Loucy (cell line): ENCODE measurements around the gene PDGFA.

Experiments
- H2AFZ ChIP-seq: fragments of 200-600 bp; sonication (generic); 2 replicates; pipeline ENCODE4 v1.6.0; 2016; ENCODE audit warnings: antibody characterized with exemption, mild to moderate bottlenecking, low read length, moderate library complexity
- H3F3A ChIP-seq: fragments of 200-600 bp; 2 replicates; pipeline ENCODE4 v1.6.0; 2016; ENCODE audit warnings: antibody characterized with exemption, low read depth, mild to moderate bottlenecking
- H3K27me3 ChIP-seq: fragments of 200-600 bp; sonication (generic); 2 replicates; pipeline ENCODE4 v1.6.1; 2014; ENCODE audit warnings: low read length, mild to moderate bottlenecking; ENCODE audit not compliant: insufficient read depth, poor library complexity, severe bottlenecking
- H3K36me3 ChIP-seq: fragments of 200-600 bp; sonication (generic); 2 replicates; pipeline ENCODE4 v1.6.1; 2016; ENCODE audit warnings: low read length; ENCODE audit not compliant: insufficient read depth
- H3K4me1 ChIP-seq: fragments of 200-600 bp; sonication (generic); 2 replicates; pipeline ENCODE4 v1.5.1; 2014; ENCODE audit warnings: low read length, mild to moderate bottlenecking; ENCODE audit not compliant: insufficient read depth, poor library complexity, severe bottlenecking
- H3K4me2 ChIP-seq: fragments of 200-600 bp; sonication (generic); 2 replicates; pipeline ENCODE4 v1.6.0; 2014; ENCODE audit warnings: antibody characterized with exemption, low read length, low read depth, mild to moderate bottlenecking; ENCODE audit not compliant: poor library complexity, severe bottlenecking
- H3K4me3 ChIP-seq: fragments of 200-600 bp; sonication (generic); 2 replicates; pipeline ENCODE4 v1.5.1; 2014; ENCODE audit warnings: low read length, mild to moderate bottlenecking, mixed read lengths; ENCODE audit not compliant: poor library complexity, severe bottlenecking
- H3K79me2 ChIP-seq: fragments of 200-600 bp; sonication (generic); 2 replicates; pipeline ENCODE4 v1.6.1; 2014; ENCODE audit warnings: low read length; ENCODE audit not compliant: insufficient read depth
- H3K9ac ChIP-seq: fragments of 200-600 bp; sonication (generic); 2 replicates; pipeline ENCODE4 v1.6.0; 2014; ENCODE audit warnings: mild to moderate bottlenecking, low read depth, low read length, moderate library complexity; ENCODE audit not compliant: poor library complexity, severe bottlenecking
- H3K9me2 ChIP-seq: fragments of 200-600 bp; sonication (generic); replicated peaks from 2 replicates; pipeline ENCODE4 v1.6.1; 2016; ENCODE audit warnings: low read depth, low read length, mixed read lengths
- H3K9me3 ChIP-seq: fragments of 200-600 bp; sonication (generic); 2 replicates; pipeline ENCODE4 v1.6.1; 2014; ENCODE audit warnings: mild to moderate bottlenecking, antibody characterized with exemption, low read length, low read depth; ENCODE audit not compliant: insufficient read depth
- H4K20me1 ChIP-seq: fragments of 200-600 bp; sonication (generic); 2 replicates; pipeline ENCODE4 v1.6.0; 2014; ENCODE audit warnings: antibody characterized with exemption, low read length, mild to moderate bottlenecking; ENCODE audit not compliant: insufficient read depth, poor library complexity, severe bottlenecking
- EZH2phosphoT487 ChIP-seq: fragments of 200-600 bp; IDR thresholded peaks from 2 replicates; pipeline ENCODE4 v1.6.1; 2018; ENCODE audit warnings: antibody characterized with exemption, mild to moderate bottlenecking, moderate library complexity, borderline replicate concordance
- TF ChIP-seq, protein P1 (sequence below): fragments of 200-600 bp; sonication (generic); conservative IDR thresholded peaks from 2 replicates; pipeline ENCODE4 v1.5.1; 2014; ENCODE audit warnings: mild to moderate bottlenecking, antibody characterized with exemption, low read length

The PDGFA gene

DNA sequence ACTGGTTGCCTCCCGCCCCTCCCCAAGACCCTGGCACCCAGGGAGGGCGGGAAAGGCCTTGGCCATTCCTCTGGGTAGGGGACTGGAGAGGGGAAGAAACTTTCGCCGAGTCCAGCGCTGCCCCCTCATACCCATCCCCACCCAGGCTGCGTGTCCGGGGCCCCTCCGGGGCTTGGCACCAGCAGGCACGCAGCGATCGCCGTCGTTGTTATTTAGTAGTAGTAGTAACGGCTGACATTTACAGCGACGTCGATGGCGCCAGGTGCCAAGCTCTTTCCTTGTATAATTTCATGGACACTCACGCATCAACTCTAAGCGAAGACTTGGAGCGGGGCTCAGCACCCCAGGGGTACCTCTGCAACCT is 3.3 kb upstream of the PDGFA start:
- Histone ChIP-seq H3K36me3 (no peaks in the 10 kb centered on the region), H3K4me2 (no peak overlapping the region), H2AFZ (no peak overlapping the region), H4K20me1 (peaks cover 5% of the 10 kb centered on the region), H3K9ac (no peak overlapping the region), H3K4me1 (peaks cover 10% of the 10 kb centered on the region), H3K4me3 (no peak overlapping the region), H3K79me2 (no peaks in the 10 kb centered on the region), H3K9me2 (no peaks in the 10 kb centered on the region), H3K9me3 (no peaks in the 10 kb centered on the region), H3K27me3 (peaks cover 32% of the 10 kb centered on the region), H3F3A (no peaks in the 10 kb centered on the region)
- TF ChIP-seq, protein P1, sequence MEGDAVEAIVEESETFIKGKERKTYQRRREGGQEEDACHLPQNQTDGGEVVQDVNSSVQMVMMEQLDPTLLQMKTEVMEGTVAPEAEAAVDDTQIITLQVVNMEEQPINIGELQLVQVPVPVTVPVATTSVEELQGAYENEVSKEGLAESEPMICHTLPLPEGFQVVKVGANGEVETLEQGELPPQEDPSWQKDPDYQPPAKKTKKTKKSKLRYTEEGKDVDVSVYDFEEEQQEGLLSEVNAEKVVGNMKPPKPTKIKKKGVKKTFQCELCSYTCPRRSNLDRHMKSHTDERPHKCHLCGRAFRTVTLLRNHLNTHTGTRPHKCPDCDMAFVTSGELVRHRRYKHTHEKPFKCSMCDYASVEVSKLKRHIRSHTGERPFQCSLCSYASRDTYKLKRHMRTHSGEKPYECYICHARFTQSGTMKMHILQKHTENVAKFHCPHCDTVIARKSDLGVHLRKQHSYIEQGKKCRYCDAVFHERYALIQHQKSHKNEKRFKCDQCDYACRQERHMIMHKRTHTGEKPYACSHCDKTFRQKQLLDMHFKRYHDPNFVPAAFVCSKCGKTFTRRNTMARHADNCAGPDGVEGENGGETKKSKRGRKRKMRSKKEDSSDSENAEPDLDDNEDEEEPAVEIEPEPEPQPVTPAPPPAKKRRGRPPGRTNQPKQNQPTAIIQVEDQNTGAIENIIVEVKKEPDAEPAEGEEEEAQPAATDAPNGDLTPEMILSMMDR: no peak
- TF ChIP-seq EZH2phosphoT487: no peak

DNA sequence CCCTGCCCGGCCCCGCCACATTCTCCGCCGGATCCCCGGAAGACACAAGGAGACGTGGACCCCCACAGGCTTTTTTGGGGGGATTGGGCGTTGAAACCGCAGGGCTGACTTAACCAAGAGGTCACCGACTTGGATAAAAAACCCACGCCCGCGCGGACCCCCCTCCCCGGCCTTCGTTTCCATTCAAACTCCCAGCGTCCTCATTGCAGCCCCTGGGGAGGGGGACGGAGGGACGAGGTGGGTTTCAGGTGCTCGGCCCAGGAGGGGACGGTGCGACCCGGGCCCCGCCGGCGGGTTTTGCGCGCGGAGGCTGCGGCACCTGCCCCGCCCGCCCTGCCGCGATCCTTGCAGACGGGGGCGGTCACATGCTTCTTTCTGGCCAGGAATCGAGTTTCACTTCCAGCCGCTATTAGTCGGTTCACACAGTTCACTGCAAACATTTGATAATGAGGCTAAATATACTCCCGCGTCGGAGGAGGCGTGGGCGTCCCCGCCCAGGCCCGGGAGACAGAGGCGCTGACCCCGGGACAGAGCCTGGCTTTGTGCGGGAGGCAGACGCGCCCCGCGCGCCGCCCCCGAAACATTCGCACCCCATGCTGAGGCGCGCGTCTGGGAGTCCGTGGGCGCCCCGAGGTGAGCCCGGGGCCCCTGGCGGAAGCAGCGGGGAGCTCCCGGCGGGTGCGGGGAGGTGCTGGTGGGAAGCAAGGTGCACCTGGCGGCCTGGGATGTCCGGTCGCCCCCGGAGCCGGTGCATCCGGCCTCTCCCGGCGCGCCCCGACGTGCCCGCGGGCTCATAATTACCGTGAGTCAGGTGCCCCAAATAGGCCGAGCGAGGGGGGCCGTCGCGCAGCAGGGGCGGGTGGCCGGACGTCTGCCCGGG is 2.7 kb upstream of the PDGFA start:
- Histone ChIP-seq H3F3A (no peaks in the 10 kb centered on the region), H3K4me3 (peak overlapping the region; percentile 48), H3K9me3 (no peaks in the 10 kb centered on the region), H3K27me3 (peaks cover 36% of the 10 kb centered on the region), H3K9ac (no peak overlapping the region), H3K79me2 (no peaks in the 10 kb centered on the region), H4K20me1 (peaks cover 5% of the 10 kb centered on the region), H3K4me2 (peak overlapping the region; percentile 69), H3K36me3 (no peaks in the 10 kb centered on the region), H3K9me2 (no peaks in the 10 kb centered on the region), H2AFZ (no peak overlapping the region), H3K4me1 (peaks cover 10% of the 10 kb centered on the region)
- TF ChIP-seq, protein P1: no peak
- TF ChIP-seq EZH2phosphoT487: no peak

DNA sequence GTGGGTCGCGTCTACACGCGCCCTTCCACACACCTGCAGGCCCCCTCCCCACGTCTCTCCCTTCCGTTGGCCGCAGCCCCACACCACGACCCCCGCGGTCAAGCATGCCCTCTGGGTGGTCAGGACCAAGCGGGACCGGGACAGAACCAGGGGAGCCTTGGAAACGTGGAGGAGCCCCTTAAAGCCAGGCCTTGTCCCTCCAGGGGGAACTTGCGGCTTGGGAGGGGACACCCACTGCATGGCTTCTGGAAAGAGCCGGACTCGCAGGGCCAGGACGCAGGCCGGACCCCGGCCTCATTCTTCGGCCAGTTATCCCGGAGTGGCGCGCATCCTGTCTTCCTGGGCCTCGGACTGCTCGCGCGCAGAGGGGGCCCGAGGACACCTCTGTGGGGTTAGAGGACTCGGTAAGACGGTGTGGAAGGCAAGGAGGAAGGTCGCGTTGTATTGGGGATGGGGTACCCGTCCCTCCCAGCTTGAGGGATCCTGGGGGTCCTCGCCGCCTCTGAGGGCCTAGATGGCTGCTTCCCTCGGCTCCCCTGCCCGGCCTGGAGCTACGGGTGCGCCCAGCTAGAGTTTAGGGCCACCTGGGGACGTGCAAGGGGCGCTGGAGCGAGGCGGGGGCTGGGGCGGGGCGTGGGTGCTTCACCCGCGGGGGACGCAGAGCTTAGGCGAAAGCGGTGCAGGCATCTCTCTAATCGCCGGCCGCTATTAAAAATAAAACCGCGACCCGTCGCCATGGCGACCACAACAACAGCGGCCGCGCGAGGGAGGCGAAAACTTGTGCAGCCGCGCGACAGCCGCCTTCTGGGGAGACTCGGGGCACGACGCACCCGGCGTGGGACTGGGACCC is 1.8 kb upstream of the PDGFA start:
- no peak overlapping the region for H2AFZ ChIP-seq
- TF ChIP-seq EZH2phosphoT487: no peak
- TF ChIP-seq, protein P1: no peak
- peak overlapping the region; percentile 48 for H3K4me3 ChIP-seq
- H3K9me3 ChIP-seq: no peaks in the 10 kb centered on the region
- H3K79me2 ChIP-seq: no peaks in the 10 kb centered on the region
- H4K20me1 ChIP-seq: peaks cover 5% of the 10 kb centered on the region
- H3K27me3 ChIP-seq: peaks cover 36% of the 10 kb centered on the region
- H3K9me2 ChIP-seq: no peaks in the 10 kb centered on the region
- peaks cover 10% of the 10 kb centered on the region for H3K4me1 ChIP-seq
- no peaks in the 10 kb centered on the region for H3K36me3 ChIP-seq
- peak overlapping the region; percentile 69 for H3K4me2 ChIP-seq
- H3K9ac ChIP-seq: no peak overlapping the region
- no peaks in the 10 kb centered on the region for H3F3A ChIP-seq
